ENCODE measurements around the gene PCED1B.

DNA sequence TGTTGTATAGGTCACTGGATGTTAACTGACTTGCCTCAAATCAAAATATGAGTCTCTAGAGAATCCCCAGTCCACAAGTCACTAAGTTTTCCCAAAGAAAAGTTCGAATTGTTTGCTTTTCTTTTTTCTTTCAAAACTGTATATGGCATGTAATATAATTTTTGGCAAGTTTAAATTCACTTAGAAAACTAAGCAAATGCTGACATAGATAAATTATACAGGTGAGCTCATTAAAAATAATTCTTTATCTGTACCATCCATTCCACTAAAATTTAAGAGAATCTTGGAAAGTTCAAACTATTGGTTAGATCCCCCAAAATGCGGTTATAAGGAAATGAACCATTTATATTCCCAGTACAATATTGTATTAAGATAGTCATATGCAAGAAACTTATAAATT lies 145.9 kb downstream of the PCED1B start:
- TF ChIP-seq, protein P1, sequence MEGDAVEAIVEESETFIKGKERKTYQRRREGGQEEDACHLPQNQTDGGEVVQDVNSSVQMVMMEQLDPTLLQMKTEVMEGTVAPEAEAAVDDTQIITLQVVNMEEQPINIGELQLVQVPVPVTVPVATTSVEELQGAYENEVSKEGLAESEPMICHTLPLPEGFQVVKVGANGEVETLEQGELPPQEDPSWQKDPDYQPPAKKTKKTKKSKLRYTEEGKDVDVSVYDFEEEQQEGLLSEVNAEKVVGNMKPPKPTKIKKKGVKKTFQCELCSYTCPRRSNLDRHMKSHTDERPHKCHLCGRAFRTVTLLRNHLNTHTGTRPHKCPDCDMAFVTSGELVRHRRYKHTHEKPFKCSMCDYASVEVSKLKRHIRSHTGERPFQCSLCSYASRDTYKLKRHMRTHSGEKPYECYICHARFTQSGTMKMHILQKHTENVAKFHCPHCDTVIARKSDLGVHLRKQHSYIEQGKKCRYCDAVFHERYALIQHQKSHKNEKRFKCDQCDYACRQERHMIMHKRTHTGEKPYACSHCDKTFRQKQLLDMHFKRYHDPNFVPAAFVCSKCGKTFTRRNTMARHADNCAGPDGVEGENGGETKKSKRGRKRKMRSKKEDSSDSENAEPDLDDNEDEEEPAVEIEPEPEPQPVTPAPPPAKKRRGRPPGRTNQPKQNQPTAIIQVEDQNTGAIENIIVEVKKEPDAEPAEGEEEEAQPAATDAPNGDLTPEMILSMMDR (IDR thresholded peaks at IDR 0.05), result no peak
- no peak for TF ChIP-seq EZH2 (IDR thresholded peaks at IDR 0.05; ENCODE audit: borderline replicate concordance, insufficient read depth, low read depth, low read length, poor library complexity, severe bottlenecking)
